ENCODE results near the gene DDX27. TPM values are rescaled to one million over a fixed set of nuclear protein-coding genes. Genes with fewer than 3 reads are reported as not detected.

DDX27 gene
- total RNA-seq, 1 donor: 34.0 TPM

DNA sequence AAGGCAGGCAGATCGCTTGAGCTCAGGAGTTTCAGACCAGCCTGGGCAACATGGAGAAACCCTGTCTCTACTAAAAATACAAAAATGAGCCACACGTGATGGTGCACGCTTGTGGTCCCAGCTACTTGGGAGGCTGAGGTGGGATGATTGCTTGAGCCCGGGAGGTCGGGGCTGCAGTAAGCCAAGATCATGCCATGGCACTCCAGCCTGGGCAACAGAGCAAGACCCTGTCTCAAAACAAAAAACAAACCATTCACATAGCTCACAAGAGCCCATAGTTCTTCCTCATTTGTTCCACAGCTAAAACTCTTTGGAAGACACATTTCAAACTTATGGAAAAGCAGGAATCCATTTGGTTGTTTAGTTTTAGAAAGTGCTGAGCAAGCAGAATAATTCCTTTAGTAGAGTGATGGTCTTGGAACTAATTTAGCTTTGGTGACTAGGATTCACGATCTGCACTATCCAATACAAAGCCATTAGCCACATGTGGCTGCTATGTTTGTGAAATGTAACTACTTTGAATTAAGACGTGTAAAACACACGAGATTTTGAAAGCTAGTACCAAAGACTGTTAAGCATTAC is 54.6 kb downstream of the DDX27 start:
- TF ChIP-seq, protein P1, sequence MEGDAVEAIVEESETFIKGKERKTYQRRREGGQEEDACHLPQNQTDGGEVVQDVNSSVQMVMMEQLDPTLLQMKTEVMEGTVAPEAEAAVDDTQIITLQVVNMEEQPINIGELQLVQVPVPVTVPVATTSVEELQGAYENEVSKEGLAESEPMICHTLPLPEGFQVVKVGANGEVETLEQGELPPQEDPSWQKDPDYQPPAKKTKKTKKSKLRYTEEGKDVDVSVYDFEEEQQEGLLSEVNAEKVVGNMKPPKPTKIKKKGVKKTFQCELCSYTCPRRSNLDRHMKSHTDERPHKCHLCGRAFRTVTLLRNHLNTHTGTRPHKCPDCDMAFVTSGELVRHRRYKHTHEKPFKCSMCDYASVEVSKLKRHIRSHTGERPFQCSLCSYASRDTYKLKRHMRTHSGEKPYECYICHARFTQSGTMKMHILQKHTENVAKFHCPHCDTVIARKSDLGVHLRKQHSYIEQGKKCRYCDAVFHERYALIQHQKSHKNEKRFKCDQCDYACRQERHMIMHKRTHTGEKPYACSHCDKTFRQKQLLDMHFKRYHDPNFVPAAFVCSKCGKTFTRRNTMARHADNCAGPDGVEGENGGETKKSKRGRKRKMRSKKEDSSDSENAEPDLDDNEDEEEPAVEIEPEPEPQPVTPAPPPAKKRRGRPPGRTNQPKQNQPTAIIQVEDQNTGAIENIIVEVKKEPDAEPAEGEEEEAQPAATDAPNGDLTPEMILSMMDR (IDR thresholded peaks at IDR 0.05; ENCODE audit: extremely low read depth, low read depth, low read length): no peak
- no peak for DNase-seq (ENCODE audit: insufficient read length, low spot score, missing footprints)
- Histone ChIP-seq H3K27me3 (ENCODE audit: insufficient read depth, low read length) (no peaks in the 10 kb centered on the region), H3K4me1 (ENCODE audit: insufficient read depth, low read length) (peaks cover 20% of the 10 kb centered on the region), H2AFZ (ENCODE audit: low read length) (no peak overlapping the region), H3K4me2 (ENCODE audit: insufficient read depth, low read length) (no peak overlapping the region), H3K27ac (ENCODE audit: low read depth, low read length) (no peak overlapping the region), H3K36me3 (ENCODE audit: insufficient read depth, low read length) (peaks cover 65% of the 10 kb centered on the region), H3K9me3 (ENCODE audit: low read depth, low read length) (no peaks in the 10 kb centered on the region), H4K20me1 (ENCODE audit: insufficient read depth, low read length) (peaks cover 43% of the 10 kb centered on the region), H3K4me3 (ENCODE audit: insufficient read depth, low read length) (no peak overlapping the region), H3K79me2 (ENCODE audit: insufficient read depth, low read length) (peaks cover 85% of the 10 kb centered on the region)

GRCh38 chr20:49275216-49275615 is 56.0 kb downstream of the DDX27 start:
- Histone ChIP-seq H3K79me2 (ENCODE audit: insufficient read depth, low read length) (peaks cover 85% of the 10 kb centered on the region), H3K4me2 (ENCODE audit: insufficient read depth, low read length) (no peak overlapping the region), H4K20me1 (ENCODE audit: insufficient read depth, low read length) (peaks cover 47% of the 10 kb centered on the region), H3K4me3 (ENCODE audit: insufficient read depth, low read length) (no peak overlapping the region), H3K27ac (ENCODE audit: low read depth, low read length) (peak overlapping the region; percentile 90), H3K9me3 (ENCODE audit: low read depth, low read length) (no peaks in the 10 kb centered on the region), H3K4me1 (ENCODE audit: insufficient read depth, low read length) (peaks cover 21% of the 10 kb centered on the region), H2AFZ (ENCODE audit: low read length) (no peak overlapping the region), H3K27me3 (ENCODE audit: insufficient read depth, low read length) (no peaks in the 10 kb centered on the region), H3K36me3 (ENCODE audit: insufficient read depth, low read length) (peaks cover 63% of the 10 kb centered on the region)
- TF ChIP-seq, protein P1 (IDR thresholded peaks at IDR 0.05; ENCODE audit: extremely low read depth, low read depth, low read length): no peak
- DNase-seq (ENCODE audit: insufficient read length, low spot score, missing footprints): no peak

- Histone ChIP-seq H3K79me2 (ENCODE audit: insufficient read depth, low read length) (peaks cover 85% of the 10 kb centered on the region), H3K4me3 (ENCODE audit: insufficient read depth, low read length) (no peak overlapping the region), H3K27me3 (ENCODE audit: insufficient read depth, low read length) (no peaks in the 10 kb centered on the region), H3K9me3 (ENCODE audit: low read depth, low read length) (no peaks in the 10 kb centered on the region), H4K20me1 (ENCODE audit: insufficient read depth, low read length) (peaks cover 47% of the 10 kb centered on the region), H2AFZ (ENCODE audit: low read length) (no peak overlapping the region), H3K36me3 (ENCODE audit: insufficient read depth, low read length) (peaks cover 63% of the 10 kb centered on the region), H3K4me1 (ENCODE audit: insufficient read depth, low read length) (peaks cover 21% of the 10 kb centered on the region), H3K4me2 (ENCODE audit: insufficient read depth, low read length) (peak overlapping the region; percentile 92), H3K27ac (ENCODE audit: low read depth, low read length) (peak overlapping the region; percentile 90)
- TF ChIP-seq, protein P1 (IDR thresholded peaks at IDR 0.05; ENCODE audit: extremely low read depth, low read depth, low read length): no peak
- DNase-seq (ENCODE audit: insufficient read length, low spot score, missing footprints): no peak
These were observed 56.4 kb downstream of the DDX27 start for GRCh38 chr20:49275636-49276035.

DNA sequence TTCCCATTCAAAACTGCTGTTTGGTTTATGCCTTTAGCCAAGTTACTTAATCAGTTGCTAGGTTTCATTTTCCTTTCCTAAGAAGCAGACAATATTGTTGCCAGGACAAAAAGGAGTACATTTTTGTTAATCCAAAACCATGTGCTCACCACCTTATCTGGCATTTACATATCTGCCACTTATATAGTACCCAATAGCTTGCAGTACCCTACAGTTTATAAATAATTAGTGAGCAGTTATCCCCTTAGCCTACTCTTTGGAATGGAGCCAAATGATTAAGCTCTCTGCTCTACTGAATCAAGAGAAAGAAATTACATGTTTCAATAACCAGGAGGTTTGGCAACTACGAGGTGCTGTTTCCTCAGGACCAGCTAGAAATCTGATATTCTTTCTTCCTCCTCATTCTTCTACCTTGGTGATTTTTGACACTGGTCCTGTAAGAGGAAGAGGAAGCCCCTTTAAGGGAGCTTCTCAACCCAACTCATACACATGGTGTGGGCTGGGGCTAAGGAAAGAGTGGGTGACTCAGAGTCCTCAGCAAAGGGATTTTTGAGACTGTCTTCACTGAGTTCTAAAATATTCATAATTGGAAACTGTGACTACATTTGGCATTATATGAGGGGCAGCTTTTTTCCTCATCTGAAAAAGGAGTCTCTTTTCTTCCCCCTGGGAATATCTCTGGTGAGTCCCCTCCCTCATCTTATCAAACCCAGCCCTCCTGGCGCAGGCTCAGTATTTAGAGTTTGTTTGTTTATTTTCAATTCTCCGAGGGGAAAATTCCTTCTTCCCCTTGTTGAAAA is 57.1 kb downstream of the DDX27 start:
- DNase-seq (ENCODE audit: insufficient read length, low spot score, missing footprints): peak; percentile 95
- TF ChIP-seq, protein P1 (IDR thresholded peaks at IDR 0.05; ENCODE audit: extremely low read depth, low read depth, low read length): no peak
- no peaks in the 10 kb centered on the region for H3K27me3 ChIP-seq (ENCODE audit: insufficient read depth, low read length)
- H3K4me3 ChIP-seq (ENCODE audit: insufficient read depth, low read length): peak overlapping the region; percentile 92
- H3K9me3 ChIP-seq (ENCODE audit: low read depth, low read length): peaks cover 6% of the 10 kb centered on the region
- peaks cover 63% of the 10 kb centered on the region for H3K36me3 ChIP-seq (ENCODE audit: insufficient read depth, low read length)
- no peak overlapping the region for H2AFZ ChIP-seq (ENCODE audit: low read length)
- H4K20me1 ChIP-seq (ENCODE audit: insufficient read depth, low read length): peaks cover 47% of the 10 kb centered on the region
- peak overlapping the region; percentile 92 for H3K4me2 ChIP-seq (ENCODE audit: insufficient read depth, low read length)
- peaks cover 85% of the 10 kb centered on the region for H3K79me2 ChIP-seq (ENCODE audit: insufficient read depth, low read length)
- H3K27ac ChIP-seq (ENCODE audit: low read depth, low read length): peak overlapping the region; percentile 90
- peaks cover 21% of the 10 kb centered on the region for H3K4me1 ChIP-seq (ENCODE audit: insufficient read depth, low read length)

Data from osteoblast (primary cell).